NT2/D1 (cell line): ENCODE measurements around the gene ZNF77.

Experiments
- SUZ12 ChIP-seq: IDR thresholded peaks from 2 replicates; pipeline ENCODE4 v1.6.1; 2011; ENCODE audit not compliant: insufficient read length, insufficient read depth; ENCODE audit errors: extremely low read depth
- YY1 ChIP-seq: IDR thresholded peaks from 2 replicates; pipeline ENCODE4 v1.6.1; 2011; ENCODE audit not compliant: insufficient read length, insufficient read depth
- ZNF274 ChIP-seq: IDR thresholded peaks from 2 replicates; pipeline ENCODE4 v1.6.1; 2011; ENCODE audit warnings: mild to moderate bottlenecking, low read depth, low read length

DNA sequence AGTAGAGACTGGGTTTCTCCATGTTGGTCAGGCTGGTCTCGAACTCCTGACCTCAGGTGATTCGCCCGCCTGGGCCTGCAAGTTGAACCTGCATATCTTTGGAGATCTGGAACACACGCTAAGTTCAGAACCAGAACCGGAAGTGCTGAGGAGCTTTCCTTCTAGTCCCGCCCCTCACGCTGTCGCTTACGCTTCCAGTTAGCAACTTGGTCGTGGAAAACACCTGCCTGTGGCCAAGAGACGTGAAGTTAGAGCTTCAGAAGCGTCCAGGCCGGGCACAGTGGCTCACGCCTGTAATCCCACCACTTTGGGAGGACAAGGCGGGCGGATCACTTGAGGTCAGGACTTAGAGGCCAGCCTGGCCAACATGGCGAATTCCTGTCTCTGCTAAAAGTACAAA is 59.0 kb downstream of the ZNF77 start:
- TF ChIP-seq SUZ12, result no peak
- TF ChIP-seq ZNF274, result no peak
- no peak for TF ChIP-seq YY1
